Measurements from ENCODE around the gene BAG1. TPM values are rescaled to one million over a fixed set of nuclear protein-coding genes. Genes with fewer than 3 reads are reported as not detected.

BAG1 gene
- total RNA-seq, 4 donors from 2014 or later, result 81.5 to 244 (median 158) TPM

DNA sequence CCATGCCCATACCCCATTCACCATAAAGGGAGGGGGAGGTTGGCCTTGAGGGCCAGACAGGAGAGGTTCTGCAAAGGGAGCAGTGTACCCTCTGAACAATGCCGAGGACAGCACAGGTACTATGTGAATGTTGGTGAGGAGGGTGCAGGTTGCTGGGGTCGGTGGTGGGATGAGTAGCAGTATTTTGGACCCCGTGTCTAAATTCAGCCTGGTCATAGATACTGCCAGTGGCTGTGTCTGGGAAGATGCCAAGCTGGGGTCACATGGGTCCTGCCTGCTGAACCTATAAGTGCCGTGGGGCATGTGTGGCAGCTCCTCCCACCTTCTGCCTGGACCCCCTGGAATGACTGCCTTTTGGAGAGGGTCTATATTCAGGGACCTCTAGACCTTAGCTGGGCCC, 35.9 kb downstream of the BAG1 start:
- no peak for ATAC-seq
- no peak for DNase-seq
- in situ Hi-C loops (cut with MboI; ENCODE audit: low sequenced_read_pairs in 4 of 4), result loop anchor here (5.0 to 10.0 kb wide), 2 partner anchors 54 to 146 kb away; no protein-coding TSS in a partner anchor
- intact Hi-C loops (cut with DNase I; ENCODE audit: low total_unique reads), result loop anchor here (5.0 kb wide), 1 partner anchor 126 kb away; no protein-coding TSS in a partner anchor
- TF ChIP-seq, protein P1, sequence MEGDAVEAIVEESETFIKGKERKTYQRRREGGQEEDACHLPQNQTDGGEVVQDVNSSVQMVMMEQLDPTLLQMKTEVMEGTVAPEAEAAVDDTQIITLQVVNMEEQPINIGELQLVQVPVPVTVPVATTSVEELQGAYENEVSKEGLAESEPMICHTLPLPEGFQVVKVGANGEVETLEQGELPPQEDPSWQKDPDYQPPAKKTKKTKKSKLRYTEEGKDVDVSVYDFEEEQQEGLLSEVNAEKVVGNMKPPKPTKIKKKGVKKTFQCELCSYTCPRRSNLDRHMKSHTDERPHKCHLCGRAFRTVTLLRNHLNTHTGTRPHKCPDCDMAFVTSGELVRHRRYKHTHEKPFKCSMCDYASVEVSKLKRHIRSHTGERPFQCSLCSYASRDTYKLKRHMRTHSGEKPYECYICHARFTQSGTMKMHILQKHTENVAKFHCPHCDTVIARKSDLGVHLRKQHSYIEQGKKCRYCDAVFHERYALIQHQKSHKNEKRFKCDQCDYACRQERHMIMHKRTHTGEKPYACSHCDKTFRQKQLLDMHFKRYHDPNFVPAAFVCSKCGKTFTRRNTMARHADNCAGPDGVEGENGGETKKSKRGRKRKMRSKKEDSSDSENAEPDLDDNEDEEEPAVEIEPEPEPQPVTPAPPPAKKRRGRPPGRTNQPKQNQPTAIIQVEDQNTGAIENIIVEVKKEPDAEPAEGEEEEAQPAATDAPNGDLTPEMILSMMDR (IDR thresholded peaks at IDR 0.05 in 4 of 5, conservative IDR thresholded peaks at IDR 0.05 in 1 of 5), result no peak
- TF ChIP-seq POLR2A (IDR thresholded peaks at IDR 0.05), result no peak
- Histone ChIP-seq H3K36me3 (no peaks in the 10 kb centered on the region), H3K27ac (no peak overlapping the region), H3K27me3 (no peaks in the 10 kb centered on the region), H3K4me3 (no peak overlapping the region), H3K4me1 (peaks cover 4 to 7% of the 10 kb centered on the region in 2 donors), H3K9me3 (no peaks in the 10 kb centered on the region)

DNA sequence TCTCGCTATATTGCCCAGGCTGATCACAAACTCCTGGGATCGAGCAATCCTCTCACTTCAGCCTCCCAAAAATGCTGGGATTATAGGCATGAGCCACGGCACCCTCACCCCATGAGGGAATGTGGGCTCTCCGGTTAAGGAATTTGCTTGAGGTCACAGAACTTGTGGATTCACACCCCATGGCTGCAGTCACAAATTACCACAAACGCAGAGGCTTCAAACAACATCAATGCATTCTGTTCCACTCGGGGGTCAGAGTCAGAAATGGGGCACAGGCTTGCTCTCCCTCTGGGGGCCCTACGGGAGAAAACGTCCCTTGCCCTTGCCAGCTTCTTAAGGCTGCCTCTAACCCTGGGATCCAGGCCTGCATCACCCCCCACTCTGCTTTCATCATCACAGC, 36.8 kb downstream of the BAG1 start:
- intact Hi-C loops (cut with DNase I; ENCODE audit: low total_unique reads), result loop anchor here (5.0 kb wide), 1 partner anchor 125 kb away; no protein-coding TSS in a partner anchor
- Histone ChIP-seq H3K27me3 (no peaks in the 10 kb centered on the region), H3K4me3 (no peak overlapping the region), H3K4me1 (peaks cover 4 to 7% of the 10 kb centered on the region in 2 donors), H3K36me3 (no peaks in the 10 kb centered on the region), H3K27ac (no peak overlapping the region), H3K9me3 (no peaks in the 10 kb centered on the region)
- in situ Hi-C loops (cut with MboI; ENCODE audit: low sequenced_read_pairs in 4 of 4), result loop anchor here (5.0 to 10.0 kb wide), 2 partner anchors 53 to 145 kb away; no protein-coding TSS in a partner anchor
- DNase-seq (no peak), ATAC-seq (no peak)
- TF ChIP-seq, protein P1 (IDR thresholded peaks at IDR 0.05 in 4 of 5, conservative IDR thresholded peaks at IDR 0.05 in 1 of 5), result no peak
- no peak for TF ChIP-seq POLR2A (IDR thresholded peaks at IDR 0.05)

DNA sequence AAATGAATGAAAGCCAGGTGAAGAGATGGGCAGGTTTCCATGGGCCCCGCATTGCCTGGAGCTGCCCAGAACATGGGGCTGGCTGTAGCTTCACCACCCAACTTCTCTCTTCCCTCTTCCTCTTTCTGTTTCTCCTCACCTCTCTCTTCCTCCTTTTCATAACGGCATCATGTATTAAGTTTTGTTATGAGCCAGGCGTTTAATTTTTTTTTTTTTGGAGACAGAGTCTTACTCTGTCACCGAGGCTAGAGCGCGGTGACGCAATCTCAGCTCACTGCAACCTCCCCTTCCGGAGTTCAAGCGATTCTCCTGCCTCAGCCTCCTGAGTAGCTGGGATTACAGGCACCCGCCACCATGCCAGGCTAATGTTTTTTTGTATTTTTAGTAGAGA, 37.5 kb downstream of the BAG1 start:
- in situ Hi-C loops (cut with MboI; ENCODE audit: low sequenced_read_pairs in 4 of 4), result loop anchor here (5.0 to 10.0 kb wide), 2 partner anchors 52 to 145 kb away; no protein-coding TSS in a partner anchor
- ATAC-seq, result peak in 1 of 2 donors; percentile 20
- Histone ChIP-seq H3K36me3 (no peaks in the 10 kb centered on the region), H3K27me3 (no peaks in the 10 kb centered on the region), H3K9me3 (no peaks in the 10 kb centered on the region), H3K27ac (no peak overlapping the region), H3K4me3 (no peak overlapping the region), H3K4me1 (peaks cover 4 to 7% of the 10 kb centered on the region in 2 donors)
- DNase-seq, result peak in 1 of 2 donors; percentile 23
- intact Hi-C loops (cut with DNase I; ENCODE audit: low total_unique reads), result loop anchor here (5.0 kb wide), 1 partner anchor 125 kb away; no protein-coding TSS in a partner anchor
- TF ChIP-seq, protein P1 (IDR thresholded peaks at IDR 0.05 in 4 of 5, conservative IDR thresholded peaks at IDR 0.05 in 1 of 5), result no peak
- TF ChIP-seq POLR2A (IDR thresholded peaks at IDR 0.05), result no peak

DNA sequence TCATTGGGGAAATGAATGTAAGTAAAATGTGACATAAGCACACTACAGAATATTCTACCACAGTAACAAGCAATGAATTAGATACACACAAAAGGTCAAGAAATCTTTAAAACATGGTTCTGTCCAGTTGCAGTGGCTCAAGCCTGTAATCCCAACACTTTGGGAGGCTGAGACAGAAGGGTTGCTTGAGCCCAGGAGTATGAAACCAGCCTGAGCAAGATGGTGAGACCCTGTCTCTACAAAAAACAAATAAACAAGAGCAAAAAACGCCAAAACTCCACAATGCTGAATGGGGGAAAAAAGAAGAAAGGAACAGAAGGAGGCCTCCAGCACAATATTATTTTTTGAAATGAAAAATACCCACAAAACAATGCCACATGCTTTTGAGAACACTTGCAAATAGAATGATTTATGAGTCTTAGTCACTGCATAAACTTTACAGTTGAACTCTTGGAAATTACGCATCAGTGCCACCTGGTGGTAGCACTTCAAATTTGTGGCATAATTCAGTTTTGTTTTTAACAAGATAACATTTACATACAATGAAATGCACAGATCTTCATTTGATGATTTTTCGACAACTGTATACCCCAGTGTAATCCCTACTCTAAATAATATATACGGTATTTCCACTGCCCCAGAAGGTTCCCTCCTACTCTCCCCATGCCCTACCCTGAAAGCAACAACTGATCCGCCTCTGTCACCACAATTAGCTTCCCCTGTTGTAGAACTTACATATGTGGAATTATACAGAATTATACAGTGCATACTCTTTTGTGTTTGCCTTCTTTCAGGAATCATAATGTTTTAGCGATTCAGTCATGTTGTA, 39.0 kb downstream of the BAG1 start:
- in situ Hi-C loops (cut with MboI; ENCODE audit: low sequenced_read_pairs in 4 of 4), result loop anchor here (5.0 to 10.0 kb wide), 2 partner anchors 51 to 143 kb away; no protein-coding TSS in a partner anchor
- Histone ChIP-seq H3K9me3 (no peaks in the 10 kb centered on the region), H3K4me1 (peaks cover 4 to 7% of the 10 kb centered on the region in 2 donors), H3K36me3 (no peaks in the 10 kb centered on the region), H3K27ac (no peak overlapping the region), H3K27me3 (no peaks in the 10 kb centered on the region), H3K4me3 (no peak overlapping the region)
- ATAC-seq, result peak; percentile 77 to 82
- peak; percentile 23 to 50 for DNase-seq
- intact Hi-C loops (cut with DNase I; ENCODE audit: low total_unique reads), result loop anchor here (1.0 to 5.0 kb wide), 3 partner anchors 55 to 144 kb away; no protein-coding TSS in a partner anchor
- TF ChIP-seq POLR2A (IDR thresholded peaks at IDR 0.05), result no peak
- TF ChIP-seq, protein P1 (IDR thresholded peaks at IDR 0.05 in 4 of 5, conservative IDR thresholded peaks at IDR 0.05 in 1 of 5), result peak; percentile 79 to 88 (median 82)

Measured in gastrocnemius medialis (tissue), 4 donors.